WTC11 (cell line): Measurements from ENCODE around the gene ITCH. TPM values are rescaled to one million over a fixed set of nuclear protein-coding genes. Genes with fewer than 3 reads are reported as not detected.

Experiments
- ATAC-seq: fragments of 200-7000 bp; cut with Tn5 transposase; 2 replicates; pipeline ENCODE4 v1.10.0; 2021; ENCODE audit warnings: mild to moderate bottlenecking, moderate library complexity
- CTCF ChIA-PET: fragments of 300-600 bp; sonication (Branson Sonifier 250); formaldehyde crosslinking; loops from one replicate; lab custom pipeline; 2021; ENCODE audit warnings: antibody characterized with exemption; lab: Charles Lee
- POLR2A ChIA-PET: fragments of 350-600 bp; sonication (Branson Sonifier 250); formaldehyde crosslinking; loops from one replicate; lab custom pipeline; 2021; ENCODE audit warnings: antibody characterized with exemption; lab: Charles Lee
- DNase-seq: peaks from one replicate; pipeline ENCODE4 v3.0.0; 2021; ENCODE audit warnings: low spot score
- H3K27ac Mint-ChIP-seq: 2 replicates; pipeline ENCODE4 v1.8.0; 2021; ENCODE audit warnings: mixed read lengths
- H3K27me3 Mint-ChIP-seq: 2 replicates; pipeline ENCODE4 v1.8.0; 2021; ENCODE audit warnings: low read depth, mild to moderate bottlenecking, moderate library complexity, mixed read lengths
- H3K36me3 Mint-ChIP-seq: 2 replicates; pipeline ENCODE4 v1.8.0; 2021; ENCODE audit warnings: mixed read lengths
- H3K4me1 Mint-ChIP-seq: 2 replicates; pipeline ENCODE4 v1.8.0; 2022; ENCODE audit warnings: mixed read lengths
- H3K4me3 Mint-ChIP-seq: 2 replicates; pipeline ENCODE4 v1.8.0; 2021; ENCODE audit warnings: mild to moderate bottlenecking, moderate library complexity, mixed read lengths
- H3K9me3 Mint-ChIP-seq: 2 replicates; pipeline ENCODE4 v1.8.0; 2021; ENCODE audit warnings: mixed read lengths
- ATF3 ChIP-seq: sonication (generic); formaldehyde crosslinking; conservative IDR thresholded peaks from 2 replicates; pipeline ENCODE4 v1.8.1; 2022; ENCODE audit warnings: mild to moderate bottlenecking, missing genetic modification reagents
- CDX4 ChIP-seq: fragments of 250-450 bp; sonication (Bioruptor Pico); IDR thresholded peaks from 2 replicates; pipeline ENCODE4 v1.9.0; 2021; ENCODE audit warnings: moderate library complexity, mild to moderate bottlenecking, inconsistent platforms, borderline replicate concordance
- CTCF ChIP-seq: fragments of 200-600 bp; IDR thresholded peaks from 2 replicates; pipeline ENCODE4 v1.8.0; 2022; ENCODE audit warnings: antibody characterized with exemption
- E2F1 ChIP-seq: sonication (generic); formaldehyde crosslinking; IDR thresholded peaks from 2 replicates; pipeline ENCODE4 v1.8.0; 2022; ENCODE audit warnings: mild to moderate bottlenecking, missing genetic modification reagents
- ELF4 ChIP-seq: sonication (generic); formaldehyde crosslinking; IDR thresholded peaks from 2 replicates; pipeline ENCODE4 v1.8.1; 2022; ENCODE audit warnings: low read depth, mild to moderate bottlenecking, moderate library complexity, missing genetic modification reagents
- ETV6 ChIP-seq: sonication (generic); formaldehyde crosslinking; IDR thresholded peaks from 2 replicates; pipeline ENCODE4 v1.8.1; 2022; ENCODE audit warnings: mild to moderate bottlenecking, missing genetic modification reagents
- GABPB1 ChIP-seq: sonication (generic); formaldehyde crosslinking; IDR thresholded peaks from 2 replicates; pipeline ENCODE4 v1.8.1; 2023; ENCODE audit warnings: mild to moderate bottlenecking, missing genetic modification reagents
- IRF1 ChIP-seq: sonication (generic); formaldehyde crosslinking; IDR thresholded peaks from 2 replicates; pipeline ENCODE4 v1.8.0; 2023; ENCODE audit warnings: missing genetic modification reagents
- KAT7 ChIP-seq: sonication (generic); formaldehyde crosslinking; IDR thresholded peaks from 2 replicates; pipeline ENCODE4 v1.8.1; 2023; ENCODE audit warnings: missing genetic modification reagents, mild to moderate bottlenecking, borderline replicate concordance
- MXD4 ChIP-seq: fragments of 250-450 bp; sonication (Bioruptor Pico); IDR thresholded peaks from 2 replicates; pipeline ENCODE4 v1.8.0; 2021; ENCODE audit warnings: mild to moderate bottlenecking, moderate library complexity, borderline replicate concordance
- NR3C1 ChIP-seq: sonication (generic); formaldehyde crosslinking; conservative IDR thresholded peaks from 2 replicates; pipeline ENCODE4 v1.8.1; 2023; ENCODE audit warnings: low read depth, mild to moderate bottlenecking, missing genetic modification reagents
- RORB ChIP-seq: fragments of 250-450 bp; sonication (Bioruptor Pico); IDR thresholded peaks from 2 replicates; pipeline ENCODE4 v1.9.0; 2021; ENCODE audit warnings: mild to moderate bottlenecking
- SMAD3 ChIP-seq: sonication (generic); formaldehyde crosslinking; IDR thresholded peaks from 2 replicates; pipeline ENCODE4 v1.8.0; 2022; ENCODE audit warnings: missing genetic modification reagents, mild to moderate bottlenecking, borderline replicate concordance
- SOX15 ChIP-seq: fragments of 250-450 bp; sonication (Bioruptor Pico); IDR thresholded peaks from 2 replicates; pipeline ENCODE4 v1.9.0; 2021; ENCODE audit warnings: mild to moderate bottlenecking
- ZMAT4 ChIP-seq: fragments of 250-450 bp; sonication (Bioruptor Pico); IDR thresholded peaks from 2 replicates; pipeline ENCODE4 v1.9.0; 2021; ENCODE audit warnings: mild to moderate bottlenecking
- ZNF219 ChIP-seq: sonication (generic); formaldehyde crosslinking; IDR thresholded peaks from 2 replicates; pipeline ENCODE4 v1.8.0; 2023; ENCODE audit warnings: missing genetic modification reagents, mild to moderate bottlenecking, borderline replicate concordance
- ZNF232 ChIP-seq: sonication (generic); formaldehyde crosslinking; IDR thresholded peaks from 2 replicates; pipeline ENCODE4 v1.8.0; 2022; ENCODE audit warnings: mild to moderate bottlenecking, missing genetic modification reagents
- ZNF263 ChIP-seq: sonication (generic); formaldehyde crosslinking; IDR thresholded peaks from 2 replicates; pipeline ENCODE4 v1.8.1; 2022; ENCODE audit warnings: low read depth, mild to moderate bottlenecking, moderate library complexity, missing genetic modification reagents
- total RNA-seq: library from RNA; stranded (reverse); gene quantifications from 3 replicates; pipeline ENCODE4 v1.2.3, GENCODE V29; 2021

The ITCH gene
- total RNA-seq, 1 experiment from 2014 or later: 35.8 TPM

- TF ChIP-seq ZNF232 (no peak), NR3C1 (CRISPR knock-in tag) (no peak)
- TF ChIP-seq, all 79 proteins: peak for 0
These were observed 172.3 kb downstream of the ITCH start (continued) for GRCh38 chr20:34535301-34535840.

- Mint-ChIP-seq H3K27me3 (no peaks in the 10 kb centered on the region), H3K4me3 (no peak overlapping the region), H3K27ac (no peak overlapping the region), H3K36me3 (peaks cover 34% of the 10 kb centered on the region), H3K4me1 (no peaks in the 10 kb centered on the region), H3K9me3 (no peaks in the 10 kb centered on the region)
- POLR2A ChIA-PET: no interaction called here
- CTCF ChIA-PET: interaction anchor here (0.7 to 3.2 kb wide), 9 partner anchors 13 to 234 kb away, joined by 3 to 22 read pairs (median 9); partner anchors contain the start of genes DYNLRB1, MAP1LC3A and TP53INP2
- DNase-seq (no peak), ATAC-seq (no peak)
- TF ChIP-seq IRF1 (CRISPR knock-in tag) (no peak), MXD4 (CRISPR knock-in tag) (no peak), SOX15 (CRISPR knock-in tag) (no peak), ZNF263 (CRISPR knock-in tag) (no peak), RORB (no peak), ELF4 (no peak), SMAD3 (CRISPR knock-in tag) (no peak), GABPB1 (CRISPR knock-in tag) (no peak), ETV6 (CRISPR knock-in tag) (no peak), ATF3 (no peak), E2F1 (CRISPR knock-in tag) (no peak)
These were observed 172.8 kb downstream of the ITCH start for GRCh38 chr20:34535857-34536256.

GRCh38 chr20:34536798-34537394 lies 173.8 kb downstream of the ITCH start:
- Mint-ChIP-seq H3K4me1 (no peaks in the 10 kb centered on the region), H3K4me3 (no peak overlapping the region), H3K27me3 (no peaks in the 10 kb centered on the region), H3K27ac (0 out of 2 replicates have a peak overlapping the region, but pooled peaks have one; percentile 36), H3K9me3 (no peaks in the 10 kb centered on the region), H3K36me3 (peaks cover 40% of the 10 kb centered on the region)
- DNase-seq (peak; percentile 70), ATAC-seq (peak; percentile 80)
- POLR2A ChIA-PET: no interaction called here
- CTCF ChIA-PET: interaction anchor here (0.5 to 3.2 kb wide), 23 partner anchors 13 to 346 kb away, joined by 3 to 22 read pairs (median 5); partner anchors contain the start of genes DYNLRB1, MAP1LC3A and TP53INP2
- TF ChIP-seq CTCF (0 out of 2 replicates have a peak, but pooled peaks have one; percentile 21), ZMAT4 (CRISPR knock-in tag) (no peak), ZNF219 (CRISPR knock-in tag) (no peak), E2F1 (CRISPR knock-in tag) (no peak), KAT7 (no peak), SOX15 (CRISPR knock-in tag) (no peak), CDX4 (CRISPR knock-in tag) (no peak)
